Fibroblast of lung (primary cell): ENCODE measurements around the gene ANXA3. TPM values are rescaled to one million over a fixed set of nuclear protein-coding genes. Genes with fewer than 3 reads are reported as not detected.

Source experiments
- DNase-seq, 2 donors: peaks; one replicate each; pipeline versions ENCODE4 v3.0.0 to v3.0.0-alpha.2; 2010; ENCODE audit warnings: low read depth in 2 of 2
- H2AFZ ChIP-seq: 2 replicates; pipeline ENCODE4 v1.5.1; 2012; ENCODE audit warnings: low read length, control low read depth, inconsistent platforms
- H3K27ac ChIP-seq: 2 replicates; pipeline ENCODE4 v1.5.1; 2011; ENCODE audit warnings: low read length, control low read depth; ENCODE audit not compliant: insufficient read depth
- H3K27me3 ChIP-seq: 2 replicates; pipeline ENCODE4 v1.5.1; 2011; ENCODE audit warnings: mild to moderate bottlenecking, low read length; ENCODE audit not compliant: control insufficient read depth, insufficient read depth
- H3K36me3 ChIP-seq: 2 replicates; pipeline ENCODE4 v1.5.1; 2011; ENCODE audit warnings: low read length; ENCODE audit not compliant: control insufficient read depth, insufficient read depth
- H3K4me1 ChIP-seq: 2 replicates; pipeline ENCODE4 v1.5.1; 2011; ENCODE audit warnings: low read length; ENCODE audit not compliant: control insufficient read depth, insufficient read depth; ENCODE audit errors: extremely low read depth
- H3K4me2 ChIP-seq: 2 replicates; pipeline ENCODE4 v1.5.1; 2011; ENCODE audit warnings: low read length, control low read depth; ENCODE audit not compliant: insufficient read depth; ENCODE audit errors: extremely low read depth
- H3K4me3 ChIP-seq, 4 experiments: fragments of 200-600 bp in 1 of 4; sonication (generic) in 1 of 4; replicated peaks in 1 of 4; 2 replicates each; pipeline ENCODE4 v1.5.1; 2011 to 2016; ENCODE audit warnings: low read length in 4 of 4, low read depth in 3 of 4, mild to moderate bottlenecking in 3 of 4, control low read depth in 2 of 4, inconsistent platforms in 1 of 4, mixed read lengths in 1 of 4; ENCODE audit not compliant: insufficient read depth in 1 of 4; ENCODE audit errors: control extremely low read depth in 1 of 4
- H3K79me2 ChIP-seq: 2 replicates; pipeline ENCODE4 v1.5.1; 2012; ENCODE audit warnings: mild to moderate bottlenecking, low read length, inconsistent platforms; ENCODE audit not compliant: control insufficient read depth, insufficient read depth
- H3K9ac ChIP-seq: 2 replicates; pipeline ENCODE4 v1.5.1; 2011; ENCODE audit warnings: mild to moderate bottlenecking, low read length, control low read depth; ENCODE audit not compliant: insufficient read depth
- H3K9me3 ChIP-seq: 2 replicates; pipeline ENCODE4 v1.5.1; 2012; ENCODE audit warnings: low read depth, low read length; ENCODE audit not compliant: control insufficient read depth, insufficient read depth
- H4K20me1 ChIP-seq: 2 replicates; pipeline ENCODE4 v1.5.1; 2011; ENCODE audit warnings: low read length; ENCODE audit not compliant: control insufficient read depth, insufficient read depth; ENCODE audit errors: extremely low read depth
- CTCF ChIP-seq, 2 donors: IDR thresholded peaks in 1 of 2; conservative IDR thresholded peaks in 1 of 2; 1 replicate in 1 of 2; 2 replicates in 1 of 2; pipeline ENCODE4 v1.5.1; 2011 to 2012; ENCODE audit warnings: low read length in 2 of 2, control low read depth in 1 of 2, inconsistent platforms in 1 of 2, low read depth in 1 of 2, mild to moderate bottlenecking in 1 of 2
- EZH2 ChIP-seq: IDR thresholded peaks from 2 replicates; pipeline ENCODE4 v1.5.1; 2012; ENCODE audit warnings: low read length, control low read depth, mild to moderate bottlenecking; ENCODE audit errors: missing control alignments
- polyA plus RNA-seq, 2 donors: library from polyadenylated mRNA; depleted of rRNA in 1 of 2; stranded (reverse) in 1 of 2; unstranded in 1 of 2; fragments of >200 nt; gene quantifications; 2 replicates each; pipeline ENCODE4 v1.2.1, GENCODE V29; 2011 to 2012; ENCODE audit warnings: missing spikeins in 1 of 2
- total RNA-seq: library from RNA; depleted of rRNA; stranded (reverse); fragments of >200 nt; gene quantifications from 2 replicates; pipeline ENCODE4 v1.2.1, GENCODE V29; 2014

Gene ANXA3
- total and polyA plus RNA-seq, 2 donors (not counting 1 experiment from before 2014, with no cell fraction given), result 9.7 to 9.9 TPM

GRCh38 chr4:78638337-78639172 lies 87.0 kb downstream of the ANXA3 start:
- no peak overlapping the region for H3K4me3 ChIP-seq
- H3K27ac ChIP-seq, result no peak overlapping the region
- H3K4me2 ChIP-seq, result no peak overlapping the region
- H3K79me2 ChIP-seq, result no peaks in the 10 kb centered on the region
- no peak for TF ChIP-seq CTCF (conservative IDR thresholded peaks at IDR 0.05 in 1 of 2, IDR thresholded peaks at IDR 0.05 in 1 of 2; ENCODE audit: low read depth in 1 of 2, low read length in 2 of 2)
- no peak for TF ChIP-seq EZH2
- no peaks in the 10 kb centered on the region for H3K36me3 ChIP-seq
- H2AFZ ChIP-seq, result no peak overlapping the region
- H3K27me3 ChIP-seq, result no peaks in the 10 kb centered on the region
- H3K9me3 ChIP-seq, result no peaks in the 10 kb centered on the region
- H4K20me1 ChIP-seq, result no peaks in the 10 kb centered on the region
- DNase-seq, result no peak
- H3K9ac ChIP-seq, result no peak overlapping the region
- H3K4me1 ChIP-seq, result no peaks in the 10 kb centered on the region

- no peaks in the 10 kb centered on the region for H3K27me3 ChIP-seq
These were observed 89.1 kb downstream of the ANXA3 start for GRCh38 chr4:78640714-78641113.

GRCh38 chr4:78642934-78643333 lies 91.4 kb downstream of the ANXA3 start:
- Histone ChIP-seq H3K4me2 (no peak overlapping the region), H3K4me1 (peaks cover 7% of the 10 kb centered on the region), H3K79me2 (no peaks in the 10 kb centered on the region), H2AFZ (no peak overlapping the region), H3K27me3 (no peaks in the 10 kb centered on the region), H3K9ac (no peak overlapping the region), H3K27ac (no peak overlapping the region), H3K36me3 (no peaks in the 10 kb centered on the region), H3K9me3 (no peaks in the 10 kb centered on the region), H3K4me3 (no peak overlapping the region), H4K20me1 (no peaks in the 10 kb centered on the region)
- TF ChIP-seq EZH2, result no peak
- no peak for DNase-seq

More at GRCh38 chr4:78640714-78641113, 89.1 kb downstream of the ANXA3 start:
- no peaks in the 10 kb centered on the region for H3K36me3 ChIP-seq
- no peaks in the 10 kb centered on the region for H3K79me2 ChIP-seq
- no peak overlapping the region for H2AFZ ChIP-seq
- H3K4me1 ChIP-seq, result peaks cover 4% of the 10 kb centered on the region
- H3K4me3 ChIP-seq, result no peak overlapping the region
- TF ChIP-seq CTCF (conservative IDR thresholded peaks at IDR 0.05 in 1 of 2, IDR thresholded peaks at IDR 0.05 in 1 of 2; ENCODE audit: low read depth in 1 of 2, low read length in 2 of 2), result no peak
- no peak for TF ChIP-seq EZH2
- H3K27ac ChIP-seq, result no peak overlapping the region
- no peak overlapping the region for H3K4me2 ChIP-seq
- no peak overlapping the region for H3K9ac ChIP-seq
- DNase-seq, result no peak
- H3K9me3 ChIP-seq, result no peaks in the 10 kb centered on the region
- H4K20me1 ChIP-seq, result no peaks in the 10 kb centered on the region
